Endothelial cell of umbilical vein (primary cell): ENCODE results near the gene MSN. TPM values are rescaled to one million over a fixed set of nuclear protein-coding genes. Genes with fewer than 3 reads are reported as not detected.

Source experiments
- BruUV-seq: library from RNA; stranded (reverse); fragments of 400-500 nt; replicated peaks from 2 replicates; lab custom pipeline; 2021; lab: Mats Ljungman, UMichigan
- CTCF ChIA-PET: fragments of 300-600, 350-600 bp; sonication (Branson Sonifier 250); formaldehyde crosslinking; loops from one replicate; lab custom pipeline; 2021; ENCODE audit warnings: antibody characterized with exemption, inconsistent platforms; lab: Charles Lee
- POLR2A ChIA-PET: fragments of 300-600, 350-600 bp; sonication (Branson Sonifier 250); formaldehyde crosslinking; loops from one replicate; lab custom pipeline; 2021; ENCODE audit warnings: antibody characterized with exemption, inconsistent platforms; lab: Charles Lee
- DNase-seq: peaks from one replicate; pipeline ENCODE4 v3.0.0-alpha.2; 2011; ENCODE audit warnings: low read depth, low spot score
- FAIRE-seq: peaks from 2 replicates; lab custom pipeline; 2011; peaks lifted over from hg19 to GRCh38; lab: Jason Lieb, UNC
- H2AFZ ChIP-seq: 2 replicates; pipeline ENCODE4 v1.6.0; 2012; ENCODE audit warnings: low read depth, low read length, control low read depth, inconsistent platforms
- H3K27ac ChIP-seq: 2 replicates; pipeline ENCODE4 v1.5.1; 2011; ENCODE audit warnings: low read depth, mild to moderate bottlenecking, control low read depth, low read length, moderate library complexity; ENCODE audit not compliant: insufficient read depth
- H3K27me3 ChIP-seq, 2 experiments: 2 replicates each; pipeline versions ENCODE4 v1.6.0 to v1.6.1; 2011; ENCODE audit warnings: low read length in 2 of 2, mixed read lengths in 1 of 2; ENCODE audit not compliant: control insufficient read depth in 2 of 2, insufficient read depth in 2 of 2
- H3K36me3 ChIP-seq, 2 experiments: 2 replicates in 1 of 2; 3 replicates in 1 of 2; pipeline ENCODE4 v1.5.1; 2011; ENCODE audit warnings: low read length in 2 of 2, mild to moderate bottlenecking in 1 of 2, moderate library complexity in 1 of 2; ENCODE audit not compliant: control insufficient read depth in 2 of 2, insufficient read depth in 2 of 2; ENCODE audit errors: extremely low read depth in 1 of 2
- H3K4me1 ChIP-seq: 3 replicates; pipeline ENCODE4 v1.5.1; 2011; ENCODE audit warnings: mild to moderate bottlenecking, low read length; ENCODE audit not compliant: control insufficient read depth, insufficient read depth; ENCODE audit errors: extremely low read depth
- H3K4me2 ChIP-seq: 2 replicates; pipeline ENCODE4 v1.6.1; 2011; ENCODE audit warnings: low read length, control low read depth, mixed read lengths; ENCODE audit not compliant: insufficient read depth
- H3K4me3 ChIP-seq, 3 experiments: fragments of 200-600 bp in 1 of 3; sonication (generic), shearing (Covaris generic) in 1 of 3; replicated peaks in 1 of 3; 2 replicates each; pipeline ENCODE4 v1.5.1; 2011 to 2016; ENCODE audit warnings: control low read depth in 3 of 3, low read length in 3 of 3, mild to moderate bottlenecking in 2 of 3, inconsistent platforms in 1 of 3, low read depth in 1 of 3, moderate library complexity in 1 of 3; ENCODE audit not compliant: insufficient read depth in 1 of 3
- H3K79me2 ChIP-seq: 2 replicates; pipeline ENCODE4 v1.6.0; 2012; ENCODE audit warnings: low read length, inconsistent platforms; ENCODE audit not compliant: control insufficient read depth, insufficient read depth
- H3K9ac ChIP-seq: replicated peaks from 2 replicates; pipeline ENCODE3; 2011; ENCODE audit warnings: low read length, control low read depth; ENCODE audit not compliant: insufficient read depth; ENCODE audit errors: extremely low read depth
- H3K9me1 ChIP-seq: replicated peaks from 3 replicates; pipeline ENCODE4 v1.6.0; 2011; ENCODE audit warnings: mild to moderate bottlenecking, low read length; ENCODE audit not compliant: control insufficient read depth, insufficient read depth; ENCODE audit errors: extremely low read depth
- H3K9me3 ChIP-seq: replicated peaks from 2 replicates; pipeline ENCODE4 v1.5.1; 2012; ENCODE audit warnings: low read length, inconsistent platforms; ENCODE audit not compliant: control insufficient read depth, insufficient read depth
- H4K20me1 ChIP-seq: replicated peaks from 2 replicates; pipeline ENCODE3; 2011; ENCODE audit warnings: mild to moderate bottlenecking, low read length; ENCODE audit not compliant: control insufficient read depth, insufficient read depth; ENCODE audit errors: extremely low read depth
- CTCF ChIP-seq, 2 donors: IDR thresholded peaks; 1 replicate in 1 of 2; 2 replicates in 1 of 2; pipeline ENCODE4 v1.5.1; 2011; ENCODE audit warnings: low read length in 2 of 2, mild to moderate bottlenecking in 2 of 2, moderate library complexity in 2 of 2, control low read depth in 1 of 2, inconsistent platforms in 1 of 2, low read depth in 1 of 2; ENCODE audit not compliant: insufficient read depth in 1 of 2; ENCODE audit errors: extremely low read depth in 1 of 2
- EZH2 ChIP-seq: IDR thresholded peaks from 2 replicates; pipeline ENCODE4 v1.6.1; 2012; ENCODE audit warnings: borderline replicate concordance, low read depth, mild to moderate bottlenecking, moderate library complexity, low read length, inconsistent platforms; ENCODE audit not compliant: severe bottlenecking
- FOS ChIP-seq: IDR thresholded peaks from 2 replicates; pipeline ENCODE4 v1.6.1; 2011; ENCODE audit warnings: mild to moderate bottlenecking, low read length, moderate library complexity, borderline replicate concordance; ENCODE audit not compliant: insufficient read depth
- GATA2 ChIP-seq: IDR thresholded peaks from 2 replicates; pipeline ENCODE4 v1.7.0; 2011; ENCODE audit warnings: low read depth, mild to moderate bottlenecking, moderate library complexity, mixed read lengths, low read length; ENCODE audit not compliant: insufficient read length, insufficient read depth
- JUN ChIP-seq: IDR thresholded peaks from 2 replicates; pipeline ENCODE4 v1.6.1; 2011; ENCODE audit warnings: borderline replicate concordance, low read depth; ENCODE audit not compliant: insufficient read length, insufficient read depth
- MAX ChIP-seq: IDR thresholded peaks from 2 replicates; pipeline ENCODE4 v1.6.1; 2011; ENCODE audit not compliant: insufficient read depth, insufficient read length
- MYC ChIP-seq: IDR thresholded peaks from one replicate; pipeline ENCODE4 v1.6.1; 2011; ENCODE audit warnings: mild to moderate bottlenecking, low read depth, low read length
- POLR2A ChIP-seq: IDR thresholded peaks from 2 replicates; pipeline ENCODE4 v1.6.1; 2012; ENCODE audit warnings: low read depth, mild to moderate bottlenecking, control low read depth, low read length
- dilution Hi-C: fragments of 300-500 bp; cut with MboI; formaldehyde crosslinking; loops from one replicate; pipeline ENCODE4 v1.15.0; 2019; ENCODE audit warnings: low sequenced_read_pairs; ENCODE audit not compliant: extremely low pct_ligation_motif_present
- intact Hi-C: fragments of 100-400 bp; cut with micrococcal nuclease; formaldehyde crosslinking; loops from one replicate; pipeline ENCODE4 v1.10.0; 2022
- polyA plus RNA-seq, 4 experiments: library from polyadenylated mRNA; depleted of rRNA in 3 of 4; stranded (reverse) in 3 of 4; unstranded in 1 of 4; fragments of >200 nt; gene quantifications; 2 replicates each; pipeline versions ENCODE4 v1.2.1 to v1.2.3, GENCODE V29; 2011 to 2012; ENCODE audit warnings: missing spikeins in 1 of 4
- total RNA-seq: library from RNA; stranded (reverse); gene quantifications from 2 replicates; pipeline ENCODE4 v1.2.3, GENCODE V29; 2021

MSN gene
- total and polyA plus RNA-seq, 2 donors (not counting 3 experiments of a cell fraction or from before 2014, with no cell fraction given), result 528 to 635 TPM

- FAIRE-seq, result peak; percentile 97
These were observed 53.0 kb downstream of the MSN start for GRCh38 chrX:65720381-65720964.

More at GRCh38 chrX:65720381-65720964, 53.0 kb downstream of the MSN start:
- Histone ChIP-seq H2AFZ (no peak overlapping the region), H3K27me3 (no peaks in the 10 kb centered on the region), H3K9me1 (no peaks in the 10 kb centered on the region), H4K20me1 (peaks cover 4% of the 10 kb centered on the region), H3K27ac (peak overlapping the region; percentile 89), H3K9ac (peak overlapping the region; percentile 61), H3K4me2 (peak overlapping the region; percentile 25), H3K79me2 (peaks cover 96% of the 10 kb centered on the region), H3K36me3 (peaks cover 8 to 12% of the 10 kb centered on the region in 2 experiments), H3K4me3 (no peak overlapping the region), H3K9me3 (no peaks in the 10 kb centered on the region), H3K4me1 (peaks cover 50% of the 10 kb centered on the region)
- dilution Hi-C loops, result no loop called here
- no TSS peak for BruUV-seq
- TF ChIP-seq MYC (no peak), CTCF (IDR thresholded peaks at IDR 0.05; ENCODE audit: extremely low read depth in 1 of 2, insufficient read depth in 1 of 2, low read depth in 1 of 2, low read length in 2 of 2) (peak; percentile 3 to 6), JUN (peak; percentile 6), FOS (peak; percentile 51), EZH2 (no peak), MAX (no peak), GATA2 (no peak), POLR2A (no peak)
- intact Hi-C loops, result loop anchor here (1.0 kb wide), 6 partner anchors 8 to 125 kb away; no protein-coding TSS in a partner anchor
- ChIA-PET POLR2A (interaction anchor here (1.1 to 1.6 kb wide), 4 partner anchors 14 to 54 kb away, joined by 3 to 8 read pairs (median 4); no protein-coding TSS in a partner anchor), CTCF (interaction anchor here (0.7 to 1.5 kb wide), 10 partner anchors 11 to 121 kb away, joined by 3 to 11 read pairs (median 4); no protein-coding TSS in a partner anchor)
- peak; percentile 75 for DNase-seq
